Activated CD8-positive, alpha-beta memory T cell treated with anti-CD3 and anti-CD28 coated beads for 36 hours (primary cell): Measurements from ENCODE around the gene TRAPPC11. TPM values are rescaled to one million over a fixed set of nuclear protein-coding genes. Genes with fewer than 3 reads are reported as not detected.

Experiments used
- CTCF ChIA-PET: fragments of 350-600 bp; sonication (Branson Sonifier 250); formaldehyde crosslinking; loops from one replicate; lab custom pipeline; 2021; ENCODE audit warnings: antibody characterized with exemption; lab: Charles Lee
- POLR2A ChIA-PET: fragments of 350-600 bp; sonication (Branson Sonifier 250); formaldehyde crosslinking; loops from one replicate; lab custom pipeline; 2021; ENCODE audit warnings: antibody characterized with exemption; lab: Charles Lee
- total RNA-seq, 2 experiments: library from RNA; stranded (reverse); gene quantifications; one replicate each; pipeline ENCODE4 v1.2.3, GENCODE V29; 2021

Gene TRAPPC11
- total RNA-seq, 2 experiments from 2014 or later: 23.6 to 27.9 TPM

DNA sequence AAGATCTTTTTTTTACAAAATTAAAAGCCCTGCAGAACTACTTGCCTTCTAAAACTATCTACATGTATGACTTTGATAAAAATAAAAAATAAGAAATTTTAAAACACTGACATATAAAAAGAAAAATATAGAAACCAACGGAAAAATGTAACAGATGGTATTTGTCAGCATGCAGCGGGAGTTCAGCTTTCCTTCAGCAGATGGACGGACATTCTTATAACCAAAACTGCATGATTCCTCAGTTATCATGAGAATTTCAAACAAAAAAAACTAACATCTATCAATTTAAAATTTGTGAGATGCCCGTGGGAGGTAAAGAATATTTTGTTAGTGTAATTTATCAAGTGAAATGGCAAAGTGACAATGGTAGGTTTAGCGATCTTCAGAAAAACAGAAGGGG lies 23.4 kb upstream of the TRAPPC11 start:
- ChIA-PET POLR2A (no interaction called here), CTCF (interaction anchor here (1.1 kb wide), 1 partner anchor 13 kb away, joined by 3 read pairs; no protein-coding TSS in a partner anchor)

DNA sequence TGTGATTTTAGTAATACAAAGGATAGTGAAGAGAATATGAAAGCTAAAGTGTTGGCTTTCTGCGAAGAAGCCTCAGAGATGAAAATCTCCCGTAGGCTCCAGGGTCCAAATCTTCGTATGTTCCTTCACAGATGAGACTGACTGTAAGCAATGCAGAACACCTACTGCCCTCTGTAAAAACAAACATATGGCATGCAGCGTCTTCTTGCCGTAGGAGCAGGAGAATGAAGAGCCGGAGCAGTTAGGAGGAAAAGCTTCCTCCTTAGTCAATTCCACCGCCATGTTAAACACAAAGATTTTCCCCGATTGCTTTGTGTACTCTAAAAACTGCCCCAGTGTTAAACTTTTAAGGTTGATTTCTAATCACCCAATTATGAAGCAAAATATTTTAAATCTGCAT lies 22.6 kb upstream of the TRAPPC11 start:
- ChIA-PET CTCF (no interaction called here), POLR2A (no interaction called here)

DNA sequence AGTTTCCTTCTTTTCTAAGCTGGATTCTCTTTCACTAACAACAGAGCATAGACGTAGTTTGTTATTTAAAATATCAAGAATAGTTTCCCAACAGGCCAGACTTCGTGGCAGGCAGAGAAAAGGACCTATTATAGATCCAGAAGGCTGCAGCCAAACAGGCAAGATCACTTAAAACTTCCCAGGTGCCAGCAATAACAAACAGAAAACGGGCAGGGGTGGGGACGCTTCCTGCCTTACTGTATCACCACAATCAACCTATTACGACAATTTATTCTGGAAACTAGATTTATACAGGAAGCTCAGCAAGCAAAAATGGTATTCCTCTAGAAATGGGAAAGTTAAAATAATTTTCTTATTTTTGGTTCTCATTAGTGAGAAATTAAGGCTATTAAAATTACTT lies 22.2 kb upstream of the TRAPPC11 start:
- CTCF ChIA-PET: no interaction called here
- POLR2A ChIA-PET: no interaction called here

DNA sequence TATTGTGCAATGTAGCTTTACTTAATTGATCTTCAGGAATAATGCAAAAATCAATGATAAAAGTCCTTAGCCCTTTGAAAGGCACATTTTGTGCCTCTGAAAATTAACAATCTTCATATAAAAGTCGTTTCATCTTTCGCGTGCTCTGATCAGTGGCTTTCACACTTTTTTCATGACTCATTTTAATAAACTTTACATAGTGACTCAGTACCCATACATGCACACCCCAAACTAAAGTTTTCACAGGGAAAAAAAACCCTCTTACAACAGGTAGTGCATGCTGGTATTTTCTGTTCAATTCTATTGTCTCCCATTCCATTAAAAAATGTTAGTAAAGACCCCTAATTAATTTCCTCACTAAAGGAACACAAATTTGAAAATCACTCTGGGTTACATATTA lies 21.6 kb upstream of the TRAPPC11 start:
- POLR2A ChIA-PET: no interaction called here

DNA sequence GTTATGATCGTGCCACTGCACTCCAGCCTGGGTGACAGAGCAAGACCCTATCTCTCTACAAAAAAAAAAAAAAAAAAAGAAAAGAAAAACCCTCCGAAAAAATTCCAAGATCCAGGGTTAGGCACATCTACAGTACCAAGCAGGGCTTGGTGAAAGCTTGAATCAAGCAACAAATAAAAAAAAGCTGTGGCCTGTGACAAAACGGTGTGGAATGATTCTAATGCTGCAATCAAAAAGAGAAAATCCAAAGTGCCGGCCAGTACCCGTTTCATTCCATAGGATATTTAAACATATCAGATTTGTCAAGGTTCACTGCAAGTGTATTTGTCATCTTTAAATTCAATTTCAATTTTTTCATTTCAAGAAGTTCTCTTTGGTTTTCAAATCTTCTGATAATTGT lies 20.7 kb upstream of the TRAPPC11 start:
- ChIA-PET CTCF (no interaction called here), POLR2A (interaction anchor here (0.6 kb wide), 1 partner anchor 15 kb away, joined by 7 read pairs; no protein-coding TSS in a partner anchor)

More for the DNA sequence above, 21.6 kb upstream of the TRAPPC11 start:
- CTCF ChIA-PET: no interaction called here

GRCh38 chr4:183639291-183639690 lies 19.8 kb upstream of the TRAPPC11 start:
- POLR2A ChIA-PET: no interaction called here
- CTCF ChIA-PET: no interaction called here

- ChIA-PET POLR2A (no interaction called here), CTCF (interaction anchor here (0.7 kb wide), 1 partner anchor 143 kb away, joined by 3 read pairs; no protein-coding TSS in a partner anchor)
Observed at GRCh38 chr4:183645326-183645725, 13.8 kb upstream of the TRAPPC11 start.

DNA sequence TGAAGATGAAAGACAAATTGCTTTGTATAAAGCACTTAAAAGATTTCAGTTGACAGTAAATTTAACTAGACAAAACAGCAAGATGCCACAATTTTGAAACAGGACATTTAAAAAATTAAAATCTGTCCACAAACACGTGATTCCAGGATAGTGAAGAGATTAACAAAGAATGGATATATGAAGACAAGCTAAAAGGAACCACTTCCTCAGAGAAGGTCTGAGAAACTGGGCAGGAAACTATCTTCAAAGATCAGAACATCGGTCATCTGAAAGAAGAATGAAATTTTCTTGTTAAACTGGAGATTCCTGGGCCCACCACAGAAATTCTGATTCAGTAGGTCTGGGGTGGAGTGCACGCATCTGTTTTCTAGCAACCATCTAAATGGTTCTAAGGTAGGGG lies 1.5 kb upstream of the TRAPPC11 start:
- POLR2A ChIA-PET: no interaction called here
- CTCF ChIA-PET: no interaction called here

DNA sequence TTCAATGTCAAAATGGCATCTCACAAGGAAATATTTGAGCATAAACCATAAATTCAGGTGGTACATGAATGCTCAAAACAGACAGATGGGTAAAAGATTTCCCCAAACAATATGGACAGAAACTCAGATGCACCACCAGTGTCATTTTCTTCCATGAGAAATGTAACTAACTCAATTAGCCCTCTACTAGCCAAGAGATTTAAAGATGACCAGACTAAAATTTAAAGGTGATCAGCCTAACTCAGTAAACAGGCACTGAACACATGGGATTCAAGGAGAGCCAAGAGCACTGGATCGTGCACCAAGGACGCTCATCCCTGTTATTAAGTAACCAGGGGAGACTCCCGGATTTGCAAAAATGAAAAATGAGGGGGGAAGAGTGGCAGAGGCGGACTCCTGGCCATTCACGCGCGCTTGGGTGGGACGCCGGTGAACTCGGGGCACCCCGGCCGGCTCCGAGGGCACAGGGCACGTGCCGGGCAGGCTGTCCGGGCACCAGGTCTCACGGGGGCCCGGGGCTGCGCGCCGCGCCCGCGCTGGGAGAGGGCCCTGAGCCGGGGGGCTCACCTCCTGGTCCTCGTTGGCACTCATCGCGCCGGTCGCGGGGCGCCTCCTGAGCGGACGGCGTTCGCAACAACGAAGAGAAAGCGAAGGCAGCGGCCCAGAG lies 598 bp upstream of the TRAPPC11 start:
- POLR2A ChIA-PET: interaction anchor here (1.0 kb wide), 1 partner anchor 215 kb away, joined by 5 read pairs; no protein-coding TSS in a partner anchor
- CTCF ChIA-PET: interaction anchor here (1.3 kb wide), 1 partner anchor 154 kb away, joined by 5 read pairs; the partner anchor contains the start of gene ING2

- ChIA-PET POLR2A (interaction anchor here (0.8 to 1.0 kb wide), 2 partner anchors 153 to 216 kb away, joined by 4 to 5 read pairs; no protein-coding TSS in a partner anchor), CTCF (interaction anchor here (1.2 to 1.3 kb wide), 2 partner anchors 10 to 155 kb away, joined by 3 to 5 read pairs; partner anchors contain the start of gene ING2)
Observed at GRCh38 chr4:183659872-183660242, 764 bp downstream of the TRAPPC11 start.

DNA sequence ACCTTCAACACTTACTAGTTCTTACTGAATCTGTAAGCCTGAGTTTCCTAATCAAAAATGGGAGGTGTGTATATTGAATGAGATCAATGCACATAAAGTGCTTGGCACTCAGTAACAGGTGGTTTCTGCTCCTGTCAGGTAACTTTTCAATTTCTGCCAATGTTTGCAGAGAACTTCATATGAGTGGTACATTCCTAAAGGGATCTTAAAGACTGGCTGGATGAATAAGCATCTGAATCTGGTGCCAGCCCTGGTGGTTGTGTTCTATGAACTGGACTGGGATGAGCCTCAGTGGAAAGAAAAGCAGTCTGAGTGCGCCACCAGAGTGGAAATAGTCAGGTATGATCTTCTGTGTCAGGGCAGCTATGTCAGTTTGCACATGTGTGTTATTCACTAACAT lies 7.0 kb downstream of the TRAPPC11 start:
- ChIA-PET POLR2A (no interaction called here), CTCF (no interaction called here)

- CTCF ChIA-PET: no interaction called here
- POLR2A ChIA-PET: no interaction called here
Observed at GRCh38 chr4:183670251-183670650, 11.2 kb downstream of the TRAPPC11 start.

- ChIA-PET POLR2A (no interaction called here), CTCF (interaction anchor here (0.6 kb wide), 1 partner anchor 265 kb away, joined by 3 read pairs; no protein-coding TSS in a partner anchor)
Observed at GRCh38 chr4:183670960-183671555, 12.0 kb downstream of the TRAPPC11 start.

GRCh38 chr4:183674153-183674552 lies 15.1 kb downstream of the TRAPPC11 start:
- CTCF ChIA-PET: no interaction called here
- POLR2A ChIA-PET: no interaction called here

- POLR2A ChIA-PET: no interaction called here
- CTCF ChIA-PET: no interaction called here
Observed at GRCh38 chr4:183675625-183676024, 16.5 kb downstream of the TRAPPC11 start.

DNA sequence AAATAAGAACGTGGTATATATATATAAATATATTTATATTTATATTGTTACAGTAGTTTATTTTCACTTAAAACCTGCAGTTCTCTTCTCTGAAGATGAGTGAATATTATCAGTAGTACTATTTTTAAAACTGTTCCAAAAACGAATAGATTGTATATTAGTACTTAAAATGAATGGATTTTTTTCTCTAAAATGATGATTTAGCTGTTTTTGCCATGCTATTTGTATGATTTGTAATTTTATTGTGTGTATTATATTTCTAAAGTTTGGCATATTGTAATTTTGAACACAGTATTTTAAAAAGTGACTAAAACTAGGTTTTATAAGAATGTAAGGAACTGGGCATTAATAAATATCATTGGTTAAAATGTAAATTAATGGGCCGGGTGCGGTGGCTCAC lies 22.0 kb downstream of the TRAPPC11 start:
- POLR2A ChIA-PET: no interaction called here
- CTCF ChIA-PET: no interaction called here

- ChIA-PET POLR2A (no interaction called here), CTCF (interaction anchor here (0.9 kb wide), 1 partner anchor 10 kb away, joined by 3 read pairs; no protein-coding TSS in a partner anchor)
Observed at GRCh38 chr4:183686461-183686860, 27.4 kb downstream of the TRAPPC11 start.

DNA sequence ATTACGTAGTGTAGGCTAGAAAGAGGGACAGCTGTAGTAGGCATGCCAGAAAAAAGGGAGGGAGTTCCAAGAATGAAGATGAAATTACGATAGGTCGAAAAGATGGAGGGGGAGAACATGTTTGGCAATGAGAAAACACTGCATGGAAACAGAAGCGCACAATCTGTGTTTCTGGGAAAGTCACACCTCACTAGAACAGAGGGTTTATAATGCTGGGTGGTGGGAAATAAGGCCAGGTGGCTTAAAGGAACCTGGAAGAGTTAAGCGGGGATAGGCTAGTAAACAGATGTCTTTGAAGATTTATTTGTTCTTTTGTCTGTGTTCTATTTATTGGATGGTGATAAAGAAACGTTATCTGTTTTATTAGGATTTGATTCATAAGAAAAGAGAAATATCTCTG lies 29.1 kb downstream of the TRAPPC11 start:
- CTCF ChIA-PET: no interaction called here
- POLR2A ChIA-PET: no interaction called here

- ChIA-PET POLR2A (no interaction called here), CTCF (no interaction called here)
Observed at GRCh38 chr4:183691006-183691405, 31.9 kb downstream of the TRAPPC11 start.

DNA sequence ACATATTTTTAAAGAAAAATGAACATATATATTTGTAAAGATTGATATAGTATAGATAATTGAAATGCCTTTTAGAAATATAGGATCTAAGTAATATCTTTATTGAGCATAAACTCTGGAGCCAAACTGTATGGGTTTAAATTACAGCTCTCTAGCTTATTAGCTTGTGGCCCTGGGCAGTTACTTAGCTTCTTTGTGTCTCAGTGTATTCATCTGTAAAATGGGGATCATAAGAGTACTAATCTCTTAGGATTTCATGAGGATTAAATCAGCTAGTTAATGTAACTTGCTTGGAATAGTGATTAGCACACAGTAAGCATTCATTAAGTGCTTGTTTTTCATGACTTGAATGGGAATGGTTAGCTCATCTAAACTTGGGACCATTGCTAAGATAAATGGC lies 32.8 kb downstream of the TRAPPC11 start:
- CTCF ChIA-PET: no interaction called here

DNA sequence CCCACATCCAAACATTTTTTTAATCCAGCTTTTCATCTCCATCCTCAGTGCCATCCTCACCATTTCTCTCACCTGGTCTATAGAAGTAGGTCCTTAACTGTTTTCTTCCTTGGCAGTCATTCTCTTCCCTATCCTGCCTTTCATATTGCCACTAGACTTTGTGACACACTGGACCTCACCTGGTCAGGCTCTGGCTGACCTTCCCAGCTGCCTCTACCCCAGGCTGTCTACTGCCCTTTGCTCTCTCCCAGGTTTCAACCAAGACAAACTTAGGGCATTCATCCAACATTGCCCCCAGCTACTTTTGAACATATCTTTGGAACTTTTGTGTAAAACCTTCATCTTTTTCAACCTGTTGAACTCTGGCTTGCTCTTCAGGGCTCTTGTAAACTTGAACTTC lies 39.8 kb downstream of the TRAPPC11 start:
- CTCF ChIA-PET: no interaction called here

More for the DNA sequence above, 32.8 kb downstream of the TRAPPC11 start:
- POLR2A ChIA-PET: interaction anchor here (0.6 kb wide), 1 partner anchor 74 kb away, joined by 5 read pairs; no protein-coding TSS in a partner anchor

More for the DNA sequence above, 39.8 kb downstream of the TRAPPC11 start:
- POLR2A ChIA-PET: no interaction called here
